Measurements from ENCODE around the gene ZNF223.

ZNF223 gene

DNA sequence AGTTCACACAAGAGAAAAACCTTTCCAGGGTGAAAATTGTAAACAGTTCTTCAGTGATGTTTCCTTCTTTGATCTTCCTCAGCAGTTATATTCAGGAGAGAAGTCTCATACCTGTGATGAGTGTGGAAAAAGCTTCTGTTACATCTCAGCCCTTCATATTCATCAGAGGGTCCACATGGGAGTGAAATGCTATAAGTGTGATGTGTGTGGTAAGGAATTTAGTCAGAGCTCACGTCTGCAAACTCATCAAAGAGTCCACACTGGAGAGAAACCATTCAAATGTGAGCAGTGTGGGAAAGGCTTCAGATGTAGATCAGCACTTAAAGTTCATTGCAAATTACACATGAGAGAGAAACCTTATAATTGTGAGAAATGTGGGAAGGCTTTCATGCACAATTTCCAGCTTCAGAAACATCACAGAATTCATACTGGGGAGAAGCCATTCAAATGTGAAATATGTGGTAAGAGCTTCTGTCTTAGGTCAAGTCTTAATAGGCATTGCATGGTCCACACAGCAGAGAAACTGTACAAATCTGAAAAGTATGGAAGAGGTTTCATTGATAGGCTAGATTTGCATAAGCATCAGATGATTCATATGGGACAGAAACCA lies 19.7 kb upstream of the ZNF223 start:
- H3K27ac Mint-ChIP-seq, result no peak overlapping the region
- peaks cover 23 to 35% of the 10 kb centered on the region in 2 donors for H3K9me3 Mint-ChIP-seq
- ATAC-seq (replicated peaks), result no peak
- H3K27me3 Mint-ChIP-seq, result no peaks in the 10 kb centered on the region
- peaks cover 22% of the 10 kb centered on the region for H3K36me3 Mint-ChIP-seq (ENCODE audit: insufficient read depth)
- peaks cover 2 to 4% of the 10 kb centered on the region in 2 donors for H3K4me1 Mint-ChIP-seq (ENCODE audit: low read depth in 2 of 2)
- DNase-seq, result no peak
- H3K4me3 Mint-ChIP-seq, result no peak overlapping the region

DNA sequence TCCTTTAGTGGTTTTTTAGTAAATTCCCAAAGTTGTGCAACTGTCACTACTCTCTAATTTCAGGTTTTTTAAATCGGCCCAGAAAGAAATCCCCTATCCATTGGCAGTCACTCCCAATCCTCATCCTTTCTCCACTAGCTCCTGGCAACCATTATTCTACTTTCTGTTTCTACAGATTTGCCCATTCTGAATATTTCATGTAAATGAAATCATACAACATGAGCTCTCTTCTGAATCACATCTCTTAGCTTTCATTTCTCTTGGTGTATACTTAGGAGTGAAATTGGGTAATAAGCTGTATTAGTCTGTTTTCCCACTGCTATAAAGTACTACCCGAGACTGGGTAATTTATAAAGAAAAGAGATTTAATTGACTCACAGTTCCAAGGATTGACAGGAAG lies 9.7 kb upstream of the ZNF223 start:
- Mint-ChIP-seq H3K4me3 (no peak overlapping the region), H3K9me3 (peaks cover 11 to 32% of the 10 kb centered on the region in 2 donors), H3K4me1 (ENCODE audit: low read depth in 2 of 2) (no peaks in the 10 kb centered on the region), H3K27me3 (peaks cover 7 to 12% of the 10 kb centered on the region in 2 donors), H3K27ac (no peak overlapping the region), H3K36me3 (ENCODE audit: insufficient read depth) (no peaks in the 10 kb centered on the region)
- DNase-seq (no peak), ATAC-seq (replicated peaks) (no peak)

DNA sequence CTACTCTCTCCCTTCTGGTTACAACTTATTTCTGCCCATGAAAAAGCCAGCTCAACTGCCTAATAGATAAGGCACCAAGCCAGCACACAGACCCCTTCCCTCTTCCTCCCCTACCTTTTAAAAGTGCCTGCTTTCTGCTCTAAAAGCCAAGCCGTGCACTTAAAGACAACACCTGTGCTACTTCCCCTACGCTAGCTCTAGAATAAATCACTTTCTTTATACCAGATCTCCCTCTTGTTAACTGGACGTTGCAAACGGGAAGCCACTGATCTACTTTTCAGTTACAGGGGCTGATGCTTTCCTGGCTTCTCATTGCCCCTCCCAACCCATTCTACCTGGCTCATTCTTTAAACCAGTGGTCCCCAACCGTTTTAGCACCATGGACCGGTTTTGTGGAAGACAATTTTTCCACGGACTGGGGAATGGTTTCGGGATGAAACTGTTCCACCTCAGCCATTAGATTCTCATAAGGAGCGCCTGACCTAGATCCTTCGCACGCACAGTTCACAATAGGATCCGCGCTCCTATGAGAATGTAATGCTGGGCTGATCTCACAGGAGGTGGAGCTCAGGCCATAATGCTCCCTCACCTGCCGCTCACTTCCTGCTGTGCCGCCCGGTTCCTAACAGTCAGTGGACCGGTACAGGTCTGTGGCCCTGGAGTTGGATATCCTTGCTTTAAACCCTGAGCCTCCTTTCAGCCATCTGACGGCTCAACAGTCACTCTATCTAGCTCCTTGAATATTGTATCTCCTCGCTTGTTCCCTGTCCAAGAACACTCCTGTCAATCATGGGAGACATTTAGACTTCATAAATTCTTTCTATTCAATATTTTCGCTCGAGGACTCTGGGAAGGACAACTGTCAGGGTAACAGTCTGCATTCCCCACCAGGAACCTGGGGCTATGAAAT lies 841 bp upstream of the ZNF223 start:
- peak; percentile 54 for ATAC-seq (replicated peaks)
- peaks cover 6 to 13% of the 10 kb centered on the region in 2 donors for H3K4me1 Mint-ChIP-seq (ENCODE audit: low read depth in 2 of 2)
- peaks cover 48 to 49% of the 10 kb centered on the region in 2 donors for H3K27me3 Mint-ChIP-seq
- H3K36me3 Mint-ChIP-seq (ENCODE audit: insufficient read depth), result peaks cover 2% of the 10 kb centered on the region
- no peak for DNase-seq
- H3K4me3 Mint-ChIP-seq, result peak overlapping the region; percentile 79 to 87
- H3K9me3 Mint-ChIP-seq, result peaks cover 8 to 22% of the 10 kb centered on the region in 2 donors
- H3K27ac Mint-ChIP-seq, result peak overlapping the region in 1 of 2 donors; percentile 65

DNA sequence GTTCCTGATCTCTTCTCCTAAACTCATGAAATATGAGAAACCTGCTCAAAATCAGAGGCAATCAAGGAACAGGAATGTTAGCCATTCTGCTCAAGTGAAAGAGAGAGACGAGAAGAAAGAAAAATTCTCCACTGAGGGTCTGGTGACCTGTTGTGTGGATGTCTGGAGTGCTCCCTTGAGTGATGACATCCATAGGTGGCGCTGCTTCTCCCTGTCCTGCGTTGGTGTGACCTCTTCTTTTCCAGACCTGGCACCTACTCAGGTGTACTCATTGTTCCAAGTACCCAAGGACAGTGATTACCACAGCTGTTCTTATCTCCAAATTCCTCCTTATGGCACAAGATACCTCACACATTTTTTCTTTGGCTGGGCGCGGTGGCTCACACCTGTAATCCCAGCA lies 4.0 kb downstream of the ZNF223 start:
- peaks cover 20% of the 10 kb centered on the region in 2 donors for H3K27me3 Mint-ChIP-seq

DNA sequence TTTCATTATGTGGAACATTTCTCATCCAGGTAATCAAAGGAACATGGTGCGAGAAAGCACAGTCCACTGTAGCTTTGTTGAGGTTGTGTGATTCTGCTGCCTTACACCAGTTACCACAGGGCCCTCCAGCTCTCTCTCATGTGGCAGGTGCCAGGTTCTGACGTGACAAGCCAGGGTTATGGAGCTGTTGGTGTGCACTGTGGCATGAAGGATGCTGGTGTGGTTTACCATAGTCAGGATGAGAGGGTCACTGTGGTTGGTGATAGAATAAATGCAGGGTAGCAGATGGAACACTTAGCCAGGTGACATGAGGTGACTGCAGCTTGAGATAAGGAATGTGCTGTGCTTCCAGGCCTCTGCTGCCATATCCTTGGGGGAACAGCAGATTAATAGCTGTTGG lies 7.4 kb downstream of the ZNF223 start:
- H3K4me1 Mint-ChIP-seq (ENCODE audit: low read depth in 2 of 2), result no peaks in the 10 kb centered on the region
- ATAC-seq (replicated peaks), result no peak
- peaks cover 0 to 4% of the 10 kb centered on the region in 2 donors for H3K27me3 Mint-ChIP-seq
- peaks cover 8% of the 10 kb centered on the region for H3K36me3 Mint-ChIP-seq (ENCODE audit: insufficient read depth)
- DNase-seq, result no peak
- no peak overlapping the region for H3K27ac Mint-ChIP-seq
- no peak overlapping the region for H3K4me3 Mint-ChIP-seq
- peaks cover 0 to 9% of the 10 kb centered on the region in 2 donors for H3K9me3 Mint-ChIP-seq

More for the DNA sequence above, 4.0 kb downstream of the ZNF223 start:
- H3K27ac Mint-ChIP-seq, result no peak overlapping the region
- no peak overlapping the region for H3K4me3 Mint-ChIP-seq
- no peak for DNase-seq
- H3K9me3 Mint-ChIP-seq, result peaks cover 7 to 9% of the 10 kb centered on the region in 2 donors
- peaks cover 6 to 12% of the 10 kb centered on the region in 2 donors for H3K4me1 Mint-ChIP-seq (ENCODE audit: low read depth in 2 of 2)
- ATAC-seq (replicated peaks), result no peak
- H3K36me3 Mint-ChIP-seq (ENCODE audit: insufficient read depth), result peaks cover 5% of the 10 kb centered on the region

DNA sequence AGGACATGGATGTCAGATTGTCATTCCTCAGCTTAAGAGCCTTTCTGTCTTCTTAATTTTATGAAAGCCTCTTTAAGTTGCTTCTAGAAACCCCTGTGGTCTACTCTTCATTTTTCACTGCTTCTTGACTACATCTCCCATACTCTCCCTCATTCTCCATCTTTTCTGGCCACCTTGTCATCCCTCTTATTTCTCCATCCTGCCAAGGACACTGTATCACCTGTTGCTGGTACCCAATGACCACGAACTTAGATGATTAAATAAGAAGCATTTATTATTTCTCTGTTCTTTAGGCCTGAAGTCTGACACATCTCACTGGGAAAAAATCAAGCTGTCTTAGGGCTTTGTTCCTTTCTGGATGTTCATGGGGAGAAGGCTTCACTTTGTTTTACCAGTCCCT lies 9.2 kb downstream of the ZNF223 start:
- peaks cover 0 to 11% of the 10 kb centered on the region in 2 donors for H3K9me3 Mint-ChIP-seq
- no peak for DNase-seq
- peaks cover 0 to under 1% of the 10 kb centered on the region in 2 donors for H3K27me3 Mint-ChIP-seq
- H3K4me3 Mint-ChIP-seq, result no peak overlapping the region
- no peak overlapping the region for H3K27ac Mint-ChIP-seq
- H3K36me3 Mint-ChIP-seq (ENCODE audit: insufficient read depth), result peaks cover 8% of the 10 kb centered on the region
- H3K4me1 Mint-ChIP-seq (ENCODE audit: low read depth in 2 of 2), result no peaks in the 10 kb centered on the region
- no peak for ATAC-seq (replicated peaks)

DNA sequence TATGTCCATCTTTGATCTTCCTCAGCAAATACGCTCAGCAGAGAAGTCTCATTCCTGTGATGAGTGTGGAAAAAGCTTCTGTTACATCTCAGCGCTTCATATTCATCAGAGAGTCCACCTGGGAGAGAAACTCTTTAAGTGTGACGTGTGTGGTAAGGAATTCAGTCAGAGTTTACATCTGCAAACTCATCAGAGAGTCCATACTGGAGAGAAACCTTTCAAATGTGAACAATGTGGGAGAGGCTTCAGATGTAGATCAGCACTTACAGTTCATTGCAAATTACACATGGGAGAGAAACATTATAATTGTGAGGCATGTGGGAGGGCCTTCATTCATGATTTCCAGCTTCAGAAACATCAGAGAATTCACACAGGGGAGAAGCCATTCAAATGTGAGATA lies 14.5 kb downstream of the ZNF223 start:
- Mint-ChIP-seq H3K27ac (no peak overlapping the region), H3K9me3 (peaks cover 8 to 29% of the 10 kb centered on the region in 2 donors), H3K4me1 (ENCODE audit: low read depth in 2 of 2) (peaks cover under 1 to 1% of the 10 kb centered on the region in 2 donors), H3K36me3 (ENCODE audit: insufficient read depth) (peaks cover 5% of the 10 kb centered on the region), H3K27me3 (peaks cover 7 to 11% of the 10 kb centered on the region in 2 donors), H3K4me3 (no peak overlapping the region)
- ATAC-seq (replicated peaks), result no peak
- no peak for DNase-seq

DNA sequence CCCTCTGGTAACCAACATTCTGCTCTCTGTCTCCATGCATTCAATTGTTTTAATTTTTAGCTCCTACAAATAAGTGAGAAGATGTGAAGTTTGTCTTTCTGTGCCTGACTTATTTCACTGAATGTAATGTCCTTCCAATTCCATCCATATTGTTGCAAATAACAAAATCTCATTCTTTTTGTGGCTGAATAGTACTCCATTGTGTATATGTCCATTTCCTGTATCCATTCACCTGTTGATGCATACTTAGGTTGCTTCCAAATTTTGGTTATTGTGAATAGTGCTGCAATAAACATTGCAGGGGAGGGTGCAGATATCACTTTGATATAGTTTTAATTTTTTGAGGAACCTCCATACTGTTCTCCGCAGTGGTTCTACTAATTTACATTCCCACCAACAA lies 17.6 kb downstream of the ZNF223 start:
- H3K9me3 Mint-ChIP-seq, result peaks cover 8 to 32% of the 10 kb centered on the region in 2 donors
- H3K4me3 Mint-ChIP-seq, result no peak overlapping the region
- DNase-seq (no peak), ATAC-seq (replicated peaks) (no peak)
- H3K36me3 Mint-ChIP-seq (ENCODE audit: insufficient read depth), result peaks cover 5% of the 10 kb centered on the region
- H3K4me1 Mint-ChIP-seq (ENCODE audit: low read depth in 2 of 2), result peaks cover 19% of the 10 kb centered on the region in 2 donors
- H3K27ac Mint-ChIP-seq, result no peak overlapping the region
- peaks cover 7 to 11% of the 10 kb centered on the region in 2 donors for H3K27me3 Mint-ChIP-seq

DNA sequence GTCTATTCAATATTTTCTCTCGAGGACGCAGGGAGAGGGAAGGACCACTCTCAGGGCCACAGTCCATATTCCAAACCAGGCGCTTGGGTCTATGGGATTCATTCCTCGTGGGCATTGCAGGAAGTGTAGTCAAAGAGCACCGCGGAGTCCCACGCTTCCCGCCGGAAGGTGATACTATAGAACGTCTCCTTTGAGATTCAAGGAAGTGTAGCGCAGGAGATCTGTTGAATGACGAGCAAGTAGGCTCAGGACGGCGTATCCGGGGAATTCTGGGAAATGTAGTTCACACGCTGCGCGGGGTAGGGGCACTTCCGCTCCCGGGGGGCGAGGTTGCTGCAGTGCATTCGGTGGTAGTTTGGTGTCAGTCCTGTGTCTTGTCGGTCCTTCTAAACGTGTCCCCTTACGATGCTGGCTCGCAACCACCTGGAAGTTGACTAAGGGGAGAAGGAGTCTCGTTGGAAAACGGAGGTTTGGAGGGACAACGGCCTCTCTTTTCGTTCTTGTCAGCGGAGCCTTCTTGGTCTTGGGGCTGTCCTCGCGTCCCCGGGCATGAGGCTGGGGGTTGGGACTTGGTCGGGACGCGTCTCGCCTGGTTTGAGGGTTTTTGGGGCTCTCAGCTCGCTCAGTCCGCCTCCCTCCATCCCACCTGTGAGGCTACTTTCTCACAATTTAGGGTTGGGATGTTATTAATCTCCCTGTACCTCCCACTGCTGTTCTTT lies 20.1 kb downstream of the ZNF223 start, which contains the start of gene ZNF284:
TSS of gene ZNF284 (plus strand) at position 336 of the 719 bp plus-strand sequence. CDS start 4,231 bp downstream, outside the sequence.
- Mint-ChIP-seq H3K27ac (peak within 1 kb of the TSS; percentile 85 to 91), H3K4me1 (ENCODE audit: low read depth in 2 of 2) (peaks cover 19 to 22% of the 10 kb centered on the region in 2 donors), H3K36me3 (ENCODE audit: insufficient read depth) (peaks cover 8% of the 10 kb centered on the region), H3K4me3 (peak within 1 kb of the TSS; percentile 90 to 91), H3K9me3 (peaks cover 0 to 21% of the 10 kb centered on the region in 2 donors), H3K27me3 (peaks cover 0 to under 1% of the 10 kb centered on the region in 2 donors)
- peak; percentile 64 to 77 (median 72) for DNase-seq
- ATAC-seq (replicated peaks), result peak; percentile 99

DNA sequence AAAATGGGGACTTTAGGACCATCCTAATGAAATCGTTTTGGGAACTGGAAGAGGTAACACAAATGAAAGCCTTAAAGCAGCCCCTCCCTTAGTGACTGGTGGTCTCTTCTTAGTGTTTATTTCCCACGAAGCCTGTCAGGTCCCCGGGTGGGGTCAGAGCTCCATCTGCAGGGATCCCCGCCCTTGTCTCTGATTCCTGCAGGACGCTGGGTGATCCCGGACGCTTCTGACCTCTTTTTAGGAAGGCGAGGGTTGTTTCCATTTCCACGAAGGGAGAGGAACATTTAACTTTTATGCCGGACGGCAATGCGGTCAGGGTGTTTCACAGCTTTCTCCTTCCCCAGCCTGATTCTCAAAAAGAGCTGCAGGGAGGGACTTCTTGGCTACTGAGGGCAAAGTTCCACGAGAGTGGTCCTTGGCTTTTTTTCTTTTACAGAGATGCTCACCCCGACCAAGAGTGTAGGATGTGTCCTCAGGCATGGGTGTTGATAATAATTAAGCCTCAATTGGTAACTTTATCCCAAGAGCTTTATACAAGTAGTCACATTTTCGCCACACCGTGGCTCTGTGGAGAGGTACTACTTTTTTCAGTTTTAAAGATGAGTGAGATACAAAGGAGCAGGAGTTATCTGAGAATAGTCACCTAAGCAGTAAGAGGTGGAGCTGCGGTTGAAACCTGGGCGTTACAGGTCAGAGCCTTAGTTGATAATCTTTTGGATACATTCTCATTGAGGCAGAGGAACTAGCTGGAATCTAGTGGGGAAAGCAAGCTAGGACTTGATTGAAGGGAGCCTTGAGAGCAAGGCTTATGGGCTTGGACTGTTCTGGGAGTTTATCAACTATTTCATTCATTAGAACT lies 20.9 kb downstream of the ZNF223 start:
- Mint-ChIP-seq H3K9me3 (peaks cover 0 to 21% of the 10 kb centered on the region in 2 donors), H3K36me3 (ENCODE audit: insufficient read depth) (peaks cover 8% of the 10 kb centered on the region), H3K4me1 (ENCODE audit: low read depth in 2 of 2) (peaks cover 19 to 22% of the 10 kb centered on the region in 2 donors), H3K27me3 (no peaks in the 10 kb centered on the region), H3K27ac (peak overlapping the region; percentile 85 to 91), H3K4me3 (peak overlapping the region; percentile 90 to 91)
- ATAC-seq (replicated peaks), result no peak
- DNase-seq, result no peak

DNA sequence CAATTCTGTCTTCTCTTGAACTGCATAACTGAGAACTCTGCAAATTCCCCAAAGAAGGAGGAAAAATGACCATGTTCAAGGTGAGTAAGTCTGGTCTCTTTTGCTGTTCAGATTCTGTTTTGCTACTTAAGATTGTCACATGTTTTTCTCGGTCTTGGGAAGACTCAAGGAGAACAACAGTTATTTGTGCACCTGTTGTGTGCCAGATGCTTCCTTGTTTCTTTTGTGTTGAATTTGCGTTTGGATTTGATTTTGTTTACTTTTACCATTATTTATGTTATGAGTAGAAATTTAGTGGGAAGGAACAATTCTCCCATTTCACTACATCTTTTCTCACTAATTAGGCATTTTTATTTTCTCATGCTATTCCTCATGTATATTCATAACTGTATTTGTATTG lies 24.5 kb downstream of the ZNF223 start:
- Mint-ChIP-seq H3K27ac (no peak overlapping the region), H3K27me3 (no peaks in the 10 kb centered on the region), H3K4me3 (no peak overlapping the region), H3K4me1 (ENCODE audit: low read depth in 2 of 2) (peaks cover 18 to 22% of the 10 kb centered on the region in 2 donors), H3K9me3 (peaks cover 0 to 5% of the 10 kb centered on the region in 2 donors), H3K36me3 (ENCODE audit: insufficient read depth) (peaks cover 14% of the 10 kb centered on the region)
- DNase-seq (no peak), ATAC-seq (replicated peaks) (no peak)

DNA sequence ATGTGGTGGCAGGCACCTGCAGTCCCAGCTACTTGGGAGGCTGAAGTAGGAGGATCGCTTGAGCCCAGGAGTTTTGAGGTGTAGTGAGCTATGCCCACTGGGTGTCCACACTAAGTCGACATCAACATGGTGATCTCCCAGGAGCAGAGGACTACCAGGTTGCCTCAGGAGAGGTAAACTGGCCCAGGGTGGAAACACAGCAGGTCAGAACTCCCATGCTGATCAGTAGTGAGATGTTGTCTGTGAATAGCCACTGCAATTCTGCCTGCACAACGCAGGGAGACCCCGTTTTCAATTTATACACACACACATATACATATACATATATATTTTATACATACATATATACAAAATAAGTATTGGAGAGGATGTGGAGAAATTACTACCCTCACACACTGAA lies 40.3 kb downstream of the ZNF223 start:
- H3K4me3 Mint-ChIP-seq, result no peak overlapping the region
- H3K4me1 Mint-ChIP-seq (ENCODE audit: low read depth in 2 of 2), result peaks cover 14 to 17% of the 10 kb centered on the region in 2 donors
- H3K27ac Mint-ChIP-seq, result no peak overlapping the region
- DNase-seq (no peak), ATAC-seq (replicated peaks) (no peak)
- H3K27me3 Mint-ChIP-seq, result no peaks in the 10 kb centered on the region
- H3K36me3 Mint-ChIP-seq (ENCODE audit: insufficient read depth), result peaks cover 14% of the 10 kb centered on the region
- no peaks in the 10 kb centered on the region for H3K9me3 Mint-ChIP-seq
